Large intestine (tissue), 3 donors: Measurements from ENCODE around the gene AS3MT. TPM values are rescaled to one million over a fixed set of nuclear protein-coding genes. Genes with fewer than 3 reads are reported as not detected.
A peak's percentile ranks its signal among the peaks of the same experiment; 100 is the strongest.
"Not testable (repeated sequence)": the region's sequence is repeated elsewhere in the genome, so short reads cannot be mapped to it uniquely, and the experiment has no call there.

Experiments
- DNase-seq, 2 donors: peaks; one replicate each; pipeline versions ENCODE4 v3.0.0 to v3.0.0-alpha.2; 2013
- H3K27ac ChIP-seq: one replicate; pipeline ENCODE4 v1.5.1; 2013; ENCODE audit warnings: low read length
- H3K27me3 ChIP-seq: 2 replicates; pipeline ENCODE4 v1.6.1; 2013; ENCODE audit warnings: low read length; ENCODE audit not compliant: control insufficient read depth, insufficient read depth
- H3K36me3 ChIP-seq: 2 replicates; pipeline ENCODE4 v1.6.1; 2013; ENCODE audit warnings: low read length; ENCODE audit not compliant: control insufficient read depth, insufficient read depth
- H3K4me1 ChIP-seq: one replicate; pipeline ENCODE4 v1.6.1; 2013; ENCODE audit warnings: low read length; ENCODE audit not compliant: control insufficient read depth, insufficient read depth
- H3K4me3 ChIP-seq: one replicate; pipeline ENCODE4 v1.5.1; 2013; ENCODE audit warnings: low read length
- H3K9me3 ChIP-seq: one replicate; pipeline ENCODE4 v1.6.1; 2013; ENCODE audit warnings: mild to moderate bottlenecking, low read depth, low read length, moderate library complexity; ENCODE audit not compliant: control insufficient read depth
- WGBS: methylation state at CpG from one replicate; pipeline ENCODE4 v1.1.5; 2013; ENCODE audit warnings: low lambda C conversion rate; ENCODE audit not compliant: insufficient coverage; 5-methylcytosine and 5-hydroxymethylcytosine counted together
- polyA plus RNA-seq: library from polyadenylated mRNA; unstranded; fragments of 120-200 nt; gene quantifications from one replicate; pipeline ENCODE4 v1.2.1, GENCODE V29; 2013

Gene AS3MT
- polyA plus RNA-seq, 1 donor, result 15.5 TPM

DNA sequence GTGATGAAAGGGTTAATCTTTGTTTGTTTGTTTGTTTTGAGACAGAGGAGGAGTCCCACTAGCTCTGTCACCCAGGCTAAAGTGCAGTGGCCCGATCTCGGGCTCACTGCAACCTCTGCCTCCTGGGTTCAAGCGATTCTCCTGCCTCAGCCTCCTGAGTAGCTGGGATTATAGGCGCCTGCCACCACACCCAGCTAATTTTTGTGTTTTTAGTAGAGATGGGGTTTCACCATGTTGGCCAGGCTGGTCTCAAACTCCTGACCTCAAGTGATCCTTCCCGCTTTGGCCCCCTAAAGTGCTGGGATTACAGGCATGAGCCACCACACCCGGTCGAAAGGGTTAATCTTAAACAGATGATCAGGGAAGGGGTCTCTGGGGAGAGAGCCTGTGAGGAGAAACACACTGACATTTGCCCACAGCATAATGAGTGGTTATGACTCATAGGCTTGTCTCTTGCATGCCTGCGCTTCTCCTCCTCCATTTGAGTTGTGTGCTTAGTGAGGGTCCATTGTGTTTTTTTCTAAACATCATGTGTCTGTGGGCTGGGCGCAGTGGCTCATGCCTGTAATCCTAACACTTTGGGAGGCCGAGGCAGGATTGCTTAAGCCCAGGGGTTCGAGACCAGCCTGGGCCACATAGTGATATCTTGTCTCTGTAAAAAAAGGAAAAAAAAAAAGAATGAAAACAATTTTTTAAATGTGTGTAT is 13.4 kb upstream of the AS3MT start:
- 100% methylated on average over 2 of the region's 11 CpGs for WGBS
- DNase-seq, H3K27me3 ChIP-seq, H3K4me3 ChIP-seq, H3K36me3 ChIP-seq, H3K4me1 ChIP-seq, H3K9me3 ChIP-seq, H3K27ac ChIP-seq: not testable (repeated sequence)

DNA sequence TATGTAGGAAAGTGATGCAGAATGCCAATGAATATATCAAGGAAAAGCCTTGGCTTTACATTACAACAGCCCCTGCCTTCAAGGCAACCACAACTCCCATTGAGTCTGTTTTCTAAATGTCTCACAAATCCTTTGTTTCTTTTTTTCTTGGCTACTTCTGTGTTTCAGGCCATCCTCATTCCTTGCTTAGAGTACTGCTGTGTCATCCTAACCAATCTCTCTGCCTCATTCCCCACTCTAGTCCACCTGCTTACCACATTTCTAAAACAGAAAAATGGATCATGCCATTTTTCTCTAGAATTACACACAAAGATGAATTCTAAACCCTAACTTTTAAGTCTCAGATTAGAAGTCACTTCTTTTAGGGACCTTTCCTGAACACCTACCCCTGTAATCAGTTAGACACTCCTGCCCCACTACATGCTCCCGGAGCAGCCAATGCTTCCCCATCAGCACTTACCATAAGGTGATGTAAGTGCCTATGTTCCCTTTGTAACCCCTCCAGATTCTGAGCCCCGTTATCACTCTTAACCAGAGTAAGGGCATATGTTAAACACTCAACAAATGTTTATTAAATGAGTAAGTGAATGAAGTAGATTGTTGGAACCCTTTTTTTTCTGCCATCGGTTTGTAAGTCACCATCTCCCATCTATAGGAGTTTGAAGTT is 12.4 kb upstream of the AS3MT start:
- no peak overlapping the region for H3K4me3 ChIP-seq
- no peak for DNase-seq
- no CpG with 5 or more reads among the region's 3 CpGs for WGBS
- no peaks in the 10 kb centered on the region for H3K9me3 ChIP-seq
- peaks cover 7% of the 10 kb centered on the region for H3K36me3 ChIP-seq
- no peaks in the 10 kb centered on the region for H3K27me3 ChIP-seq
- H3K27ac ChIP-seq, result no peak overlapping the region
- H3K4me1 ChIP-seq, result peaks cover 3% of the 10 kb centered on the region

DNA sequence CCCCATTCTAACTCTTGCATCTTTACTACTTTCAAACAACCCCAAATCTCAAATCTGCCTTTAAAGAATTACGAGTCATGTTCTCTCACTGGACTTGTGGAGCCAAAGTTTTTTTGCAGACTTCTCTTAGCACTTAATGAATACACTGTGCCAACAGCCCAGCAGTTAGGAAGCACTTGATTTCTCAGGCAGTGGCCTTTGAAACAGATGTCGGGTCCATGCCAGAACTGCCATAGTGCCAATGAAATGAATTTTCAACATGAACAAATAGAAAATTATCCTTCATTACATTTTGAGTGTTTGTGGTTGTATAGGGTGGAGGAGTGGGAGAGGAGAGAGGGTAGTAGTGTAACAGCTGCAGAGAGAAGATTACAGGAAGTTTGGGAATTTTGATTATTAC is 9.4 kb upstream of the AS3MT start:
- Histone ChIP-seq H3K27ac (no peak overlapping the region), H3K9me3 (no peaks in the 10 kb centered on the region), H3K27me3 (no peaks in the 10 kb centered on the region), H3K36me3 (peaks cover 10% of the 10 kb centered on the region), H3K4me3 (no peak overlapping the region), H3K4me1 (peaks cover 3% of the 10 kb centered on the region)
- DNase-seq, result no peak
- 100% methylated on average over 1 of the region's 2 CpGs for WGBS

DNA sequence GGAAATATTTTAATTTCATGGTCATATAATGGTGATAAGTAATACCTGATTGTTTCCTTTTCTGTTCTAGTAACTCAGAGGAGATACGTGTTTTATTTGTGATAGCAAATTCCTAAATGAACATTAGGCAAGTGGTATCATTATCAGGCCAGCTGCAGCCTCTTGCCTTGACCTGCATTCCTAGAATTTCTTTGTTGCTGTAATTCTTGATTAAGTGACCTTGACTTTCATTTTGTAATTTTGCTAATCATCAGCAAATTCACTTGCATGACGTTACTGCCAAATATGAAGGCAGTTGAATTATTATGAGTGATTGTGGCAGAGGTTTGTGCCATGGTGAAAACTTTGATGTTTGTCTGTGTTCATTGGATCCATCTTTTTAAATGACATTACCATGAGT is 5.6 kb upstream of the AS3MT start:
- H3K4me3 ChIP-seq, result no peak overlapping the region
- H3K27ac ChIP-seq, result no peak overlapping the region
- H3K4me1 ChIP-seq, result peaks cover 3% of the 10 kb centered on the region
- WGBS, result no CpG with 5 or more reads among the region's 2 CpGs
- no peaks in the 10 kb centered on the region for H3K27me3 ChIP-seq
- peaks cover 10% of the 10 kb centered on the region for H3K36me3 ChIP-seq
- no peak for DNase-seq
- H3K9me3 ChIP-seq, result no peaks in the 10 kb centered on the region

DNA sequence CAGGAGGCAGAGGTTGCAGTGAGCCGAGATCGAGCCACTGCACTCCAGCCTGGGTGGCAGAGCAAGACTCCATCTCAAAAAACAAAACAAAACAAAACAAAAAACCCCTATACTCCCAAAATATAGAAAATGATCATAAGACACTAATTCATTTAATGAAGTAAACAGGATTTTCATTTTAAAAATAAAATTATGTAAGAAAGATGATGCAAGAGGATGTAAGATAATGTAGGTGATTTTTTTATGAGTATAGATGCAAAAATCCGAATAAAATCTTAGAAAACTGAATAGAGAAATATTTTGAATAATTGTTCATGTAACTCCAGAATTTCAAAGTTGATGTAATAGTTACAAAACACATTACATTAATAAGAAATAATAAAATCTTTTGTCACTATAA is 3.6 kb upstream of the AS3MT start:
- no peak for DNase-seq
- Histone ChIP-seq H3K36me3 (peaks cover 7% of the 10 kb centered on the region), H3K9me3 (no peaks in the 10 kb centered on the region), H3K4me1 (peaks cover 6% of the 10 kb centered on the region), H3K4me3 (no peak overlapping the region), H3K27ac (no peak overlapping the region), H3K27me3 (no peaks in the 10 kb centered on the region)
- WGBS, result 88% methylated on average over 1 of the region's 3 CpGs

DNA sequence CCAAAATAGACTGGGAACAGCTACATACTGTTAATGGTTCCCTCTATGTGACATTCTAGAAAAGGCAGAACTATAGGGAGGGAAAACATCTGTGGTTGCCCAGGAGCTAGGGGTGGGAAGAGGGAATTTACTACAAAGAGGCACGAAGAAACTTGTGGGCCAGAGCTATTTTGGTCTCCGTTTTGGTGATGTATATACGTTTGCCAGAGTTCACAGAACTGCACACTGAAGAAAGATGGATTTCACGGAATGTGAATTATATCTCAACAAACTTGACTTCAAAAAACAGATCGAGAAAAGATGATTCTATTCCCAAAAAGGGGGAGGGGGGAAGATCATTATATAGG is 386 bp upstream of the AS3MT start:
- Histone ChIP-seq H3K4me3 (peak overlapping the region; percentile 45), H3K27ac (peak overlapping the region; percentile 20)
- 20% methylated on average over 1 of the region's 5 CpGs for WGBS

DNA sequence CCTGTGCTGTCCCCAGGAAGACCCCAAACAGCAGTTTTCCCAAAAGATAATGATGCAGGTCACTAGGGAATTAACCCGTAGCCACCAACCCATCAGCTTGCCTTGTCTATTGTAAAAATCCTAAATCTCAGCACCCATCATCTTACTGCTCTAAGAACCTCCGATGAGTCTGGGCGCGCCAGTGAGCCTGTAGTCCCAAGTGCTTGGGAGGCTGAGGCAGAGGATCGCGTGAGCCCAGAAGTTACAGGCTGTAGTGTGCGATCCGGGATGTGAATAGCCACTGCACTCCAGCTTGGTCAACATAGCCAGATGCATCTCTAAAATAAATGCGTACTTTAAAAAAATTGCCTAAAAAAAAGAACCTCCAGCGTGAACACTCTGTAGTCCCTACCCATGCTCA is 951 bp downstream of the AS3MT start:
- Histone ChIP-seq H3K27ac (no peak overlapping the region), H3K36me3 (no peaks in the 10 kb centered on the region), H3K27me3 (no peaks in the 10 kb centered on the region), H3K9me3 (no peaks in the 10 kb centered on the region), H3K4me3 (peak overlapping the region; percentile 45), H3K4me1 (peaks cover 6% of the 10 kb centered on the region)
- DNase-seq, result peak in 1 of 2 donors; percentile 9
- WGBS, result no CpG with 5 or more reads among the region's 10 CpGs

More for the DNA sequence above, 386 bp upstream of the AS3MT start:
- Histone ChIP-seq H3K9me3 (no peaks in the 10 kb centered on the region), H3K36me3 (no peaks in the 10 kb centered on the region), H3K27me3 (no peaks in the 10 kb centered on the region), H3K4me1 (peaks cover 6% of the 10 kb centered on the region)
- no peak for DNase-seq

DNA sequence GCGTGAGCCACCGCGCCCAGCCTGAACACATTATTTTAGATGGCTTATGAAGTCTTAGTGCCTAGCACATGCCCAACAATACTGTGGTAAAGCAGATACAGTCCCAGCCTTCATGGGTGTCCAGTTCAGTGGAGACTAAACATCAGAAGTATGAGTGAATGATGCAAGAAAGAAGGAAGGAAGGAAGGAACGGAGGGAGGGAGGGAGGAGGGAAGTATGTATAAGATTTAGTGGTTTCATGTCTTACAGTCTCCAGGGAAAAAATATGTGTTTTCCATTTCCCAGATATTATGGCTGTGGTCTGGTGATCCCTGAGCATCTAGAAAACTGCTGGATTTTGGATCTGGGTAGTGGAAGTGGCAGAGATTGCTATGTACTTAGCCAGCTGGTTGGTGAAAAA is 2.9 kb downstream of the AS3MT start:
- Histone ChIP-seq H3K36me3 (peaks cover 3% of the 10 kb centered on the region), H3K9me3 (no peaks in the 10 kb centered on the region), H3K4me1 (peaks cover 6% of the 10 kb centered on the region), H3K27ac (no peak overlapping the region), H3K27me3 (no peaks in the 10 kb centered on the region), H3K4me3 (no peak overlapping the region)
- peak in 1 of 2 donors; percentile 9 for DNase-seq
- WGBS, result no CpG with 5 or more reads among the region's 4 CpGs

DNA sequence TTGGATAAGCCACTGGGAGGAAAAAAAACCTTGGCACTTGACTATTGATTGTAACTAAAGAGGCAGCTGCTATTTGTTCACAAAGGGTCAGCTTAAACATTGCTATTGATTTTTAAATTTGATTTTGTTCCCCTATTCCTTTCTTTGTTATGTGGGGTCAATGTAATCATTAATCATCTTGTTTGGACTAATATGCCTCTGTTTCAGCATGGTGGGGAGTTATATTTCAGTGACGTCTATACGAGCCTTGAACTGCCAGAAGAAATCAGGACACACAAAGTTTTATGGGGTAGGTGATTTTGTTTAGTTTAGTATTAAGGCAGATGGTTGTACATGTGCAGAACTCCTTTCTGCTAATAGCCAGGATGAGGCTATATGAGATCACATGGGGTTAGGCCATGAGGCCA is 7.5 kb downstream of the AS3MT start:
- Histone ChIP-seq H3K27me3 (no peaks in the 10 kb centered on the region), H3K9me3 (no peaks in the 10 kb centered on the region), H3K36me3 (peaks cover 6% of the 10 kb centered on the region), H3K27ac (no peak overlapping the region), H3K4me1 (no peaks in the 10 kb centered on the region), H3K4me3 (no peak overlapping the region)
- no CpG with 5 or more reads among the region's 2 CpGs for WGBS
- DNase-seq, result no peak

DNA sequence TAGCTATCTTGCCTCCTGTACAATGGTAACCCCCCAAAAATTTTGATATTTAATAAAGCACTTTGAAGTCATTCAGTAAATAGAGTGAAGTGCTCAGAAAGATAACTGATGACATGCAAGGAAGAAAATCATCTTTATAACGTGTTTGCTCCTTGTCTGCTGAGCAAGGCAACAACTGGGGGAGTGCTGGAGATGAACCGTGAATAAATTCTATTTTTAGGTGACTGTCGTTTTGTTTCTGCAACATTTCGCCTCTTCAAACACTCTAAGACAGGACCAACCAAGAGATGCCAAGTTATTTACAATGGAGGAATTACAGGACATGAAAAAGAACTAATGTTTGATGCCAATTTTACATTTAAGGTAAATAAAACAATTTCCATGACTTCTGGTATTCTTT is 9.4 kb downstream of the AS3MT start:
- no peak for DNase-seq
- Histone ChIP-seq H3K4me3 (no peak overlapping the region), H3K27me3 (no peaks in the 10 kb centered on the region), H3K4me1 (no peaks in the 10 kb centered on the region), H3K9me3 (no peaks in the 10 kb centered on the region), H3K27ac (no peak overlapping the region), H3K36me3 (peaks cover 6% of the 10 kb centered on the region)
- 90% methylated on average over 2 of the region's 4 CpGs for WGBS

DNA sequence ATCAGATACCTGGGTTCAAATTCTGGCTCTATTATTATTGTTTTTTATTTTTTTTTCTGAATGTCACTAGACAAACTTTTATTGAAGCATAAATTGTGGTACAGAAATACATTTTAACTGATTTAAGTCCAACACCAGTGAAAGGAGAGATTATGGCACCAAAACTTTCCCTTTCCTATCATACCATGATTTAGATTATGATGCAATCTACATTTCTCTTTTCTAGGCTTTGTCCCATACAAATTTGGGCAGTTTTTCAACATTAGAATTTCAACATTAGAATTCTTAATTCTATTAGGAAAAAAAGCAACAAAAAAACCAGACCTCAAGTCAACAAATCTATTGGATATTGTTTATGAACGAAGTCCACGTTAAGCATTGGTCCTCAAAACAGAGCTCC is 11.0 kb downstream of the AS3MT start:
- Histone ChIP-seq H3K9me3 (no peaks in the 10 kb centered on the region), H3K27ac (no peak overlapping the region), H3K4me1 (no peaks in the 10 kb centered on the region), H3K36me3 (peaks cover 6% of the 10 kb centered on the region), H3K4me3 (no peak overlapping the region), H3K27me3 (no peaks in the 10 kb centered on the region)
- DNase-seq, result no peak
- WGBS, result no CpG with 5 or more reads among the region's 2 CpGs
